GM18951 (cell line): ENCODE data around the gene TMEM229B.

Source experiments
- POLR2A ChIP-seq: IDR thresholded peaks from 4 replicates; pipeline ENCODE4 v1.6.1; 2011; ENCODE audit warnings: mild to moderate bottlenecking; ENCODE audit not compliant: insufficient read length, insufficient read depth; ENCODE audit errors: extremely low read depth
- in situ Hi-C: fragments of 300-500 bp; cut with MboI; formaldehyde crosslinking; loops from one replicate; pipeline ENCODE4 v1.12.0; 2022; ENCODE audit warnings: low sequenced_read_pairs, mixed read lengths, inconsistent platforms; ENCODE audit not compliant: unreplicated experiment

The TMEM229B gene

GRCh38 chr14:67491285-67491684 is 2.8 kb upstream of the TMEM229B start:
- TF ChIP-seq POLR2A: no peak
- in situ Hi-C loops: no loop called here

- no peak for TF ChIP-seq POLR2A
- in situ Hi-C loops: no loop called here
These were observed 1.7 kb upstream of the TMEM229B start for GRCh38 chr14:67490196-67490595.

- no peak for TF ChIP-seq POLR2A
- in situ Hi-C loops: no loop called here
These were observed 1.2 kb downstream of the TMEM229B start for GRCh38 chr14:67487332-67487731.

GRCh38 chr14:67486890-67487289 is 1.6 kb downstream of the TMEM229B start:
- in situ Hi-C loops: no loop called here
- no peak for TF ChIP-seq POLR2A

GRCh38 chr14:67485501-67486095 is 2.9 kb downstream of the TMEM229B start:
- in situ Hi-C loops: no loop called here
- no peak for TF ChIP-seq POLR2A

GRCh38 chr14:67483579-67484285 is 4.8 kb downstream of the TMEM229B start:
- in situ Hi-C loops: no loop called here
- TF ChIP-seq POLR2A: no peak

GRCh38 chr14:67482231-67483164 is 6.0 kb downstream of the TMEM229B start:
- no peak for TF ChIP-seq POLR2A
- in situ Hi-C loops: no loop called here

- TF ChIP-seq POLR2A: no peak
- in situ Hi-C loops: no loop called here
These were observed 8.5 kb downstream of the TMEM229B start for GRCh38 chr14:67480011-67480410.

GRCh38 chr14:67478800-67479084 is 9.8 kb downstream of the TMEM229B start:
- in situ Hi-C loops: no loop called here
- TF ChIP-seq POLR2A: no peak

GRCh38 chr14:67477926-67478799 is 10.4 kb downstream of the TMEM229B start:
- in situ Hi-C loops: no loop called here
- no peak for TF ChIP-seq POLR2A

GRCh38 chr14:67474366-67474765 is 14.2 kb downstream of the TMEM229B start:
- in situ Hi-C loops: no loop called here
- no peak for TF ChIP-seq POLR2A

- in situ Hi-C loops: no loop called here
- no peak for TF ChIP-seq POLR2A
These were observed 15.0 kb downstream of the TMEM229B start for GRCh38 chr14:67473290-67474082.

GRCh38 chr14:67472726-67473125 is 15.8 kb downstream of the TMEM229B start:
- in situ Hi-C loops: no loop called here
- no peak for TF ChIP-seq POLR2A
